MM.1S (cell line): ENCODE data around the gene KLHL21.

Experiments used
- DNase-seq: peaks from one replicate; pipeline ENCODE4 v3.0.0-alpha.2; 2015
- H2AFZ ChIP-seq: fragments of 300-600 bp; sonication (generic); 2 replicates; pipeline ENCODE4 v1.6.0; 2016; ENCODE audit warnings: antibody characterized with exemption, low read length
- H3F3A ChIP-seq: fragments of 300-600 bp; sonication (generic); 2 replicates; pipeline ENCODE4 v1.6.1; 2016; ENCODE audit warnings: mild to moderate bottlenecking, antibody characterized with exemption, low read length, moderate library complexity, mixed read lengths; ENCODE audit not compliant: insufficient read depth
- H3K27ac ChIP-seq: fragments of 300-600 bp; sonication (generic); 2 replicates; pipeline ENCODE4 v1.5.1; 2016; ENCODE audit warnings: mild to moderate bottlenecking, low read length
- H3K27me3 ChIP-seq: fragments of 300-600 bp; sonication (generic); replicated peaks from 2 replicates; pipeline ENCODE4 v1.6.0; 2016; ENCODE audit warnings: low read length; ENCODE audit not compliant: insufficient read depth
- H3K36me3 ChIP-seq: fragments of 300-600 bp; sonication (generic); replicated peaks from 2 replicates; pipeline ENCODE4 v1.6.1; 2016; ENCODE audit warnings: mild to moderate bottlenecking, low read length, mixed read lengths; ENCODE audit not compliant: insufficient read depth
- H3K4me1 ChIP-seq: fragments of 300-600 bp; sonication (generic); 2 replicates; pipeline ENCODE4 v1.6.1; 2016; ENCODE audit warnings: low read length, mixed read lengths
- H3K4me2 ChIP-seq: fragments of 300-600 bp; sonication (generic); 2 replicates; pipeline ENCODE4 v1.6.0; 2016; ENCODE audit warnings: low read depth, low read length
- H3K4me3 ChIP-seq: fragments of 300-600 bp; sonication (generic); 2 replicates; pipeline ENCODE4 v1.5.1; 2016; ENCODE audit warnings: low read length, mixed read lengths
- H3K79me2 ChIP-seq: fragments of 300-600 bp; sonication (generic); 2 replicates; pipeline ENCODE4 v1.6.1; 2016; ENCODE audit warnings: mixed run types, low read length, mixed read lengths
- H3K9ac ChIP-seq: fragments of 300-600 bp; sonication (generic); 2 replicates; pipeline ENCODE4 v1.6.1; 2016; ENCODE audit warnings: low read length, mixed read lengths
- H3K9me2 ChIP-seq: fragments of 300-600 bp; sonication (generic); replicated peaks from 2 replicates; pipeline ENCODE4 v1.6.1; 2016; ENCODE audit warnings: mild to moderate bottlenecking, low read length, mixed read lengths; ENCODE audit not compliant: insufficient read depth
- H3K9me3 ChIP-seq: fragments of 300-600 bp; sonication (generic); replicated peaks from 2 replicates; pipeline ENCODE4 v1.6.1; 2016; ENCODE audit warnings: mild to moderate bottlenecking, low read length, mixed read lengths; ENCODE audit not compliant: insufficient read depth
- H4K20me1 ChIP-seq: fragments of 300-600 bp; sonication (generic); 2 replicates; pipeline ENCODE4 v1.6.1; 2016; ENCODE audit warnings: mild to moderate bottlenecking, low read length, moderate library complexity, mixed read lengths; ENCODE audit not compliant: insufficient read depth
- EZH2 ChIP-seq: fragments of 300-600 bp; sonication (generic); optimal IDR thresholded peaks from 2 replicates; pipeline ENCODE3; 2017; ENCODE audit warnings: low read depth, mild to moderate bottlenecking, antibody characterized with exemption, low read length, mixed read lengths
- EZH2phosphoT487 ChIP-seq: fragments of 300-600 bp; sonication (generic); IDR thresholded peaks from 2 replicates; pipeline ENCODE4 v1.6.1; 2018; ENCODE audit warnings: antibody characterized with exemption, low read length
- TF ChIP-seq, protein P1 (sequence below): fragments of 300-600 bp; sonication (generic); IDR thresholded peaks from 2 replicates; pipeline ENCODE4 v1.5.1; 2016; ENCODE audit warnings: antibody characterized with exemption, low read length, mixed read lengths

Gene KLHL21

DNA sequence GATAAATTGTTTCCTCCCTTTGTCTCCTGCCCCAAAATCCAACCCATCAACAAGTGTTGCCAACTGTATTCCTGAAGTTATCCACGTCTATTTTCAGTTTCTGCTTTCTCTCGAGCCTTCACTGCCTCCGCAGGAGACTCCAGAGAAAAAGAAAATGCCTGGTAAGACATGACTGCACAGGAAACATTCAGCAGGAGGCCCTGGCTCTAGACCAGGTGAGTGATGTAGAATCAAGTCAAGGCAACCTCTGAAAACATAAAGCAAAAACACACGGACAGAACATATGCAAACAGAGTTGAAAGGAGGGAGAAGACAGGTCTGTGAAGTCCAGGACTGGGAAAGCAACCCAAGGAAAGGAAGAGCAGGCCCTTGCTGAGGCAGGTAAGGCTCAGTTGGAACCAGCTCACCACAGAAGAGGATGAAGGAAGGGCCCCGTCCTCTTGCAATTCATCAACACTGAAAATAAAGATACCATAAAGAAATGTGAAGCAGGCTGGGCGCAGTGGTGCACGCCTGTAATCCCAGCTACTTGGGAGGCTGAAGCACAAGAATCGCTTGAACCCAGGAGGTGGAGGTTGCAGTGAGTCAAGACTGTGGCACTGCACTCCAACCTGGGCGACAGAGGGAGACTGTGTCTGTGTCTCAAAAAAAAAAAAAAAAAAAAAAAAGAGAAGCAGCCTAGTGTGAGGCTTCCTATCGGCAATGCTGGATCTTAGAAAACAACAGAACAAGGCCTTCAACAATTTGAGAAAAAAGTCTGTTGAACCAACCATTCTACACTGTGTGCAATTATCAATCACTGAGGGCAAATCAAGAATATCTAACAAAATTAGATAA lies 57.2 kb downstream of the KLHL21 start:
- DNase-seq, result no peak
- H4K20me1 ChIP-seq, result no peaks in the 10 kb centered on the region
- no peaks in the 10 kb centered on the region for H3K9me3 ChIP-seq
- no peak overlapping the region for H3K4me2 ChIP-seq
- no peak overlapping the region for H3K9ac ChIP-seq
- no peaks in the 10 kb centered on the region for H3K4me1 ChIP-seq
- no peak overlapping the region for H3K27ac ChIP-seq
- peaks cover 6% of the 10 kb centered on the region for H3K79me2 ChIP-seq
- H3K27me3 ChIP-seq, result no peaks in the 10 kb centered on the region
- no peaks in the 10 kb centered on the region for H3K9me2 ChIP-seq
- H3F3A ChIP-seq, result no peaks in the 10 kb centered on the region
- no peak overlapping the region for H3K4me3 ChIP-seq
- no peak overlapping the region for H2AFZ ChIP-seq
- H3K36me3 ChIP-seq, result peaks cover 7% of the 10 kb centered on the region
- no peak for TF ChIP-seq EZH2

DNA sequence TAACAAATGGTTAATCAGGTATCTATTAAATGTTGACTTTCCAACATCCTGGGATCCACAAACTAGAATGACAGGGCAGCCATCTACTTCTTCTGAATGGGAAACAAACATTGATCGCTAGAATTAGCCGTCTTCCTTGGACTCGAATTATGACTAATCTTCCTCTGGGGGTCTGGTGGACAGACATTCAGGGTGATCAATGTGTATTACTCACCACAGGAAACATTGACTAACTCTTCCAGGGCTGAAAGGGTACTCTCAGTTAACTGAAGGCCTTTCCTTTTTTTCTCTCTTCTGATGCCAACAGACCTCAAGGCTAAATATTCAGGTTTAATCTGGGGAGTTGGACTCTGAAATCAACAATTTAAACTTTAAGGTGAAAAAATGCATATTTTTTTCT lies 57.8 kb downstream of the KLHL21 start:
- H3F3A ChIP-seq, result no peaks in the 10 kb centered on the region
- no peak overlapping the region for H3K4me3 ChIP-seq
- TF ChIP-seq, protein P1, sequence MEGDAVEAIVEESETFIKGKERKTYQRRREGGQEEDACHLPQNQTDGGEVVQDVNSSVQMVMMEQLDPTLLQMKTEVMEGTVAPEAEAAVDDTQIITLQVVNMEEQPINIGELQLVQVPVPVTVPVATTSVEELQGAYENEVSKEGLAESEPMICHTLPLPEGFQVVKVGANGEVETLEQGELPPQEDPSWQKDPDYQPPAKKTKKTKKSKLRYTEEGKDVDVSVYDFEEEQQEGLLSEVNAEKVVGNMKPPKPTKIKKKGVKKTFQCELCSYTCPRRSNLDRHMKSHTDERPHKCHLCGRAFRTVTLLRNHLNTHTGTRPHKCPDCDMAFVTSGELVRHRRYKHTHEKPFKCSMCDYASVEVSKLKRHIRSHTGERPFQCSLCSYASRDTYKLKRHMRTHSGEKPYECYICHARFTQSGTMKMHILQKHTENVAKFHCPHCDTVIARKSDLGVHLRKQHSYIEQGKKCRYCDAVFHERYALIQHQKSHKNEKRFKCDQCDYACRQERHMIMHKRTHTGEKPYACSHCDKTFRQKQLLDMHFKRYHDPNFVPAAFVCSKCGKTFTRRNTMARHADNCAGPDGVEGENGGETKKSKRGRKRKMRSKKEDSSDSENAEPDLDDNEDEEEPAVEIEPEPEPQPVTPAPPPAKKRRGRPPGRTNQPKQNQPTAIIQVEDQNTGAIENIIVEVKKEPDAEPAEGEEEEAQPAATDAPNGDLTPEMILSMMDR, result no peak
- TF ChIP-seq EZH2 (no peak), EZH2phosphoT487 (no peak)
- H3K4me2 ChIP-seq, result no peak overlapping the region
- no peak overlapping the region for H3K27ac ChIP-seq
- H3K36me3 ChIP-seq, result peaks cover 7% of the 10 kb centered on the region
- H3K9me3 ChIP-seq, result no peaks in the 10 kb centered on the region
- no peak for DNase-seq
- H3K4me1 ChIP-seq, result no peaks in the 10 kb centered on the region
- H3K9me2 ChIP-seq, result no peaks in the 10 kb centered on the region
- H3K9ac ChIP-seq, result no peak overlapping the region
- no peak overlapping the region for H2AFZ ChIP-seq
- H3K27me3 ChIP-seq, result no peaks in the 10 kb centered on the region
- H3K79me2 ChIP-seq, result peaks cover 3% of the 10 kb centered on the region
- no peaks in the 10 kb centered on the region for H4K20me1 ChIP-seq
